ENCODE data around the gene NABP2. TPM values are rescaled to one million over a fixed set of nuclear protein-coding genes. Genes with fewer than 3 reads are reported as not detected.

NABP2 gene
- total RNA-seq, 1 experiment from 2014 or later, result 98.6 TPM

DNA sequence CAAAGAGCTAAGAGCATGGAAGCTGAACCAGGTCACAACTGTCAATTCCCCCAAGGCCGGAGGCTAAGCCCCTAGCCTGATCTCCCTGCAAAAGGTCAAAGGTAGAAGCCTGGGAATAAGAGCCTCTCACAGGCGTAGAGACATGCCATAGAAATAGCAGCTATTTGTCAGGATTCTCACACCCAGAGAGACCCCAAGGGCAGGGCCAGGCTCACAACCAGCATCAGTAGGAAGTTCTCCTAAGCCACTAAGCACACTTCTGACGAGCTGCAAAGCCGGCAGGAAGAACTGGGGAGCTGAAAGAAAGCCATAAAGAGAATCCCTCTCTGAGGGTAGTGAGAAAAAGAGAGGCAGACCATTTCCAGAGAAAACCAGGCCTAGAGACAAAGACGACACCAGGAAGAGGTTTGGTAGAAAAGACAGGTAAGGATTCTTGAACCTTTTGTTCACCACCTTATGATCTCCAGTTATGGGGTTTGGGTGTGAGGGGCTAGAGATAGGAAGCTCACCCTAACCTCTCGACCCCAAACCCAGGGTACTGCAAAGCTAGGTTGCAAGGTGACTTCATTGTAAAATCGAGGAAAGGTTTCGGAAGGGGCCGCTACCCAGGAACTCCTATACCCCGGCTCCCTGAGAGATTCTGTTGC is 35.9 kb upstream of the NABP2 start:
- peak overlapping the region; percentile 94 for H3K4me3 ChIP-seq (ENCODE audit: low read length)
- TF ChIP-seq EZH2 (IDR thresholded peaks at IDR 0.05; ENCODE audit: low read length, unreplicated experiment), result no peak
- no peak for TF ChIP-seq EZH2phosphoT487 (IDR thresholded peaks at IDR 0.05; ENCODE audit: borderline replicate concordance, low read length)
- TF ChIP-seq, protein P1, sequence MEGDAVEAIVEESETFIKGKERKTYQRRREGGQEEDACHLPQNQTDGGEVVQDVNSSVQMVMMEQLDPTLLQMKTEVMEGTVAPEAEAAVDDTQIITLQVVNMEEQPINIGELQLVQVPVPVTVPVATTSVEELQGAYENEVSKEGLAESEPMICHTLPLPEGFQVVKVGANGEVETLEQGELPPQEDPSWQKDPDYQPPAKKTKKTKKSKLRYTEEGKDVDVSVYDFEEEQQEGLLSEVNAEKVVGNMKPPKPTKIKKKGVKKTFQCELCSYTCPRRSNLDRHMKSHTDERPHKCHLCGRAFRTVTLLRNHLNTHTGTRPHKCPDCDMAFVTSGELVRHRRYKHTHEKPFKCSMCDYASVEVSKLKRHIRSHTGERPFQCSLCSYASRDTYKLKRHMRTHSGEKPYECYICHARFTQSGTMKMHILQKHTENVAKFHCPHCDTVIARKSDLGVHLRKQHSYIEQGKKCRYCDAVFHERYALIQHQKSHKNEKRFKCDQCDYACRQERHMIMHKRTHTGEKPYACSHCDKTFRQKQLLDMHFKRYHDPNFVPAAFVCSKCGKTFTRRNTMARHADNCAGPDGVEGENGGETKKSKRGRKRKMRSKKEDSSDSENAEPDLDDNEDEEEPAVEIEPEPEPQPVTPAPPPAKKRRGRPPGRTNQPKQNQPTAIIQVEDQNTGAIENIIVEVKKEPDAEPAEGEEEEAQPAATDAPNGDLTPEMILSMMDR (conservative IDR thresholded peaks at IDR 0.05; ENCODE audit: low read depth, low read length), result no peak
- DNase-seq (no peak), ATAC-seq (no peak)
- CTCF ChIA-PET, result interaction anchor here (0.6 to 2.6 kb wide), 4 partner anchors 30 to 125 kb away, joined by 3 to 17 read pairs (median 5); partner anchors contain the start of genes ESYT1 and MYL6
- no peaks in the 10 kb centered on the region for H3F3A ChIP-seq (ENCODE audit: low read length, unreplicated experiment)
- peak overlapping the region; percentile 86 for H3K4me2 ChIP-seq (ENCODE audit: low read length)
- peaks cover 18% of the 10 kb centered on the region for H3K36me3 ChIP-seq (ENCODE audit: low read depth, low read length)
- peak overlapping the region; percentile 75 for H3K9ac ChIP-seq (ENCODE audit: low read length)
- no peaks in the 10 kb centered on the region for H3K9me3 ChIP-seq (ENCODE audit: low read length)
- peaks cover 30% of the 10 kb centered on the region for H3K79me2 ChIP-seq (ENCODE audit: low read length)
- no peaks in the 10 kb centered on the region for H4K20me1 ChIP-seq (ENCODE audit: low read length)
- no peak overlapping the region for H3K27ac ChIP-seq (ENCODE audit: low read length)
- POLR2A ChIA-PET (ENCODE audit: unreplicated experiment), result no interaction called here
- H3K4me1 ChIP-seq (ENCODE audit: insufficient read depth, low read length), result peaks cover 21% of the 10 kb centered on the region
- no peaks in the 10 kb centered on the region for H3K9me2 ChIP-seq (replicated peaks; ENCODE audit: low read length)
- peak overlapping the region; percentile 76 for H2AFZ ChIP-seq (ENCODE audit: low read length)
- no peaks in the 10 kb centered on the region for H3K27me3 ChIP-seq (ENCODE audit: low read length)
- intact Hi-C loops (cut with micrococcal nuclease), result loop anchor here (2.0 kb wide), 2 partner anchors 29 to 61 kb away; partner anchors contain the start of gene MYL6
- no TSS peak for BruUV-seq (replicated peaks)

DNA sequence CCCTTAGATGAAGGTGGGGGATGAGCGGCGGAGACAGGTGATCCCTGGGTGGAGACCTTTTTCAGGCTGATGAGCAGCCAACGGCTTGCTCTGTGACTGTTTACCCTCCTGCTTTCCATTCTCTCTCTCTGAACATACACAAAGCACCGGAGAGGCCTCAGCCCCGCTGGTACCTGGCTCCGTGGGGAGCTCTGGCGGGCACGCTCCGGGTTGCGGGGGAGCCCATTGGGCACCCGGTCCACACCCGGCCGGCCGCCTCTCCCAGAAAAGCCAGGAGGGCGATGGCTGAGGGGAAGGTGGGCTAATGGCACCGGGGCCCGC is 35.4 kb upstream of the NABP2 start:
- peak overlapping the region; percentile 76 for H2AFZ ChIP-seq (ENCODE audit: low read length)
- intact Hi-C loops (cut with micrococcal nuclease), result loop anchor here (1.0 to 2.0 kb wide), 3 partner anchors 30 to 69 kb away; partner anchors contain the start of gene MYL6
- no peaks in the 10 kb centered on the region for H3K9me3 ChIP-seq (ENCODE audit: low read length)
- POLR2A ChIA-PET (ENCODE audit: unreplicated experiment), result interaction anchor here (1.0 kb wide), 1 partner anchor 61 kb away, joined by 4 read pairs; no protein-coding TSS in a partner anchor
- peaks cover 15% of the 10 kb centered on the region for H3K36me3 ChIP-seq (ENCODE audit: low read depth, low read length)
- H3K4me3 ChIP-seq (ENCODE audit: low read length), result peak overlapping the region; percentile 94
- H3K9me2 ChIP-seq (replicated peaks; ENCODE audit: low read length), result no peaks in the 10 kb centered on the region
- DNase-seq (no peak), ATAC-seq (peak; percentile 6)
- CTCF ChIA-PET, result interaction anchor here (0.6 to 2.6 kb wide), 8 partner anchors 13 to 214 kb away, joined by 3 to 37 read pairs (median 6); partner anchors contain the start of genes ESYT1, MYL6, RNF41 and ZC3H10
- no TSS peak for BruUV-seq (replicated peaks)
- H3K79me2 ChIP-seq (ENCODE audit: low read length), result peaks cover 30% of the 10 kb centered on the region
- H4K20me1 ChIP-seq (ENCODE audit: low read length), result no peaks in the 10 kb centered on the region
- peak overlapping the region; percentile 86 for H3K4me2 ChIP-seq (ENCODE audit: low read length)
- TF ChIP-seq EZH2 (IDR thresholded peaks at IDR 0.05; ENCODE audit: low read length, unreplicated experiment) (no peak), EZH2phosphoT487 (IDR thresholded peaks at IDR 0.05; ENCODE audit: borderline replicate concordance, low read length) (no peak)
- peaks cover 21% of the 10 kb centered on the region for H3K4me1 ChIP-seq (ENCODE audit: insufficient read depth, low read length)
- peak overlapping the region; percentile 75 for H3K9ac ChIP-seq (ENCODE audit: low read length)
- no peak overlapping the region for H3K27ac ChIP-seq (ENCODE audit: low read length)
- H3K27me3 ChIP-seq (ENCODE audit: low read length), result no peaks in the 10 kb centered on the region
- no peaks in the 10 kb centered on the region for H3F3A ChIP-seq (ENCODE audit: low read length, unreplicated experiment)

DNA sequence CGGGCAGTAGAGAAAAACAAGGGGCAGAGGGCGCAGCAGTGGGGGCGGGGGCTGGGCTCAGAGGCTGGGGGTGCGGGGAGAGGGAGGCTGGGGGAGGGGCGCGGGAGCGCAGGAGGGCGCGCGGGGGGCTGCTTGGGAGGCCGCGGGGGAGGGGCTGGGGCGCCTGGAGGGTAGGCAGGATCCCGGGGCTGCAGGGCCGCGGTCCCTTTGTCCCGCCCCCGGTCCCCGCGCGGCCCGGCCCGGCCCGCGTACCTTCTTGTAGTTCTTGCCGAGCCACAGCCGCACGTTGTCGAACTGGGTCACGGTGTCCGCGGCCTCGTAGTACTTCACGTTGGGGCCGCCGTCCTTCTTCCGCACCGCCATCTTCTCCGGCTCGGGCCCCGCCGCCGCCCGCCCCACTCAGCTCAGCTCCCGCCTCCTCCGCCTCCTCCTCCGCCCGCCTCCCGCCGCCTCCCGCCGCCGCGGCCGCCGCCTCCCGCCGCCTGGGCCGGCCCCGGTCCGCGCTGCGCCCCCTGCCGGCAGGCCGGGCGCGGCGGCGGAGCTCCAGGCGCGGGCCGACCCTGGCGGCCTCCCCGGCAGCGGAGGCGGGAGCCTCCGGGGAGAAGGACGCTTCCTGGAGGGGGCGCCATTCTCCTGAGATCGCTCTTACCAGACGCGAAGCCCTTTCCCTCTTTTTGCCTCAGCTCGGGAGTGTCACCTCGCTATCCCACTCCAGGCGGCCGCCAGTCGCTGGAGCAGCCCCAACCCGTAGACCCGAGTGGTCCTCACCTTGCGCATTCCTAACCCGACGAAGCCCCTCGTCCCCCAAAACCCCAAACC is 34.8 kb upstream of the NABP2 start, which contains the start of gene SMARCC2:
Gene SMARCC2, minus strand, starts transcription at position 385 of the 819 bp plus-strand sequence. Its CDS starts 22 bp downstream, at position 363.
- Histone ChIP-seq H2AFZ (ENCODE audit: low read length) (peak within 1 kb of the TSS; percentile 98), H4K20me1 (ENCODE audit: low read length) (no peaks in the 10 kb centered on the region), H3K4me2 (ENCODE audit: low read length) (peak within 1 kb of the TSS; percentile 97), H3K9ac (ENCODE audit: low read length) (peak within 1 kb of the TSS; percentile 75), H3K79me2 (ENCODE audit: low read length) (peaks cover 30% of the 10 kb centered on the region), H3K9me3 (ENCODE audit: low read length) (no peaks in the 10 kb centered on the region), H3F3A (ENCODE audit: low read length, unreplicated experiment) (no peaks in the 10 kb centered on the region), H3K27ac (ENCODE audit: low read length) (peak within 1 kb of the TSS; percentile 41), H3K27me3 (ENCODE audit: low read length) (no peaks in the 10 kb centered on the region), H3K4me1 (ENCODE audit: insufficient read depth, low read length) (peaks cover 21% of the 10 kb centered on the region), H3K36me3 (ENCODE audit: low read depth, low read length) (peaks cover 10% of the 10 kb centered on the region), H3K4me3 (ENCODE audit: low read length) (peak within 1 kb of the TSS; percentile 94), H3K9me2 (replicated peaks; ENCODE audit: low read length) (no peaks in the 10 kb centered on the region)
- ATAC-seq (peak; percentile 86), DNase-seq (peak; percentile 93)
- BruUV-seq (replicated peaks), result no TSS peak
- POLR2A ChIA-PET (ENCODE audit: unreplicated experiment), result interaction anchor here (0.7 to 1.0 kb wide), 4 partner anchors 16 to 71 kb away, joined by 3 to 7 read pairs (median 4); partner anchors contain the start of gene ZC3H10
- no peak for TF ChIP-seq EZH2phosphoT487 (IDR thresholded peaks at IDR 0.05; ENCODE audit: borderline replicate concordance, low read length)
- TF ChIP-seq, protein P1 (conservative IDR thresholded peaks at IDR 0.05; ENCODE audit: low read depth, low read length), result peak; percentile 65
- intact Hi-C loops (cut with micrococcal nuclease), result loop anchor here (1.0 to 2.0 kb wide), 3 partner anchors 31 to 70 kb away; partner anchors contain the start of gene MYL6
- CTCF ChIA-PET, result interaction anchor here (0.6 to 2.6 kb wide), 11 partner anchors 12 to 332 kb away, joined by 3 to 37 read pairs (median 4); partner anchors contain the start of genes ESYT1, RBMS2, RNF41 and ZC3H10

All from PC-3 (cell line).